Astrocyte (in vitro differentiated cells and primary cell): ENCODE measurements around the gene FCN2.

ENCODE experiments used
- CTCF ChIP-seq: IDR thresholded peaks from 2 replicates; pipeline ENCODE4 v1.5.1; 2011; ENCODE audit warnings: low read depth, mild to moderate bottlenecking, inconsistent platforms, low read length, moderate library complexity; ENCODE audit not compliant: insufficient read depth
- EZH2 ChIP-seq: IDR thresholded peaks from 2 replicates; pipeline ENCODE4 v1.6.1; 2012; ENCODE audit warnings: mild to moderate bottlenecking, low read length, inconsistent platforms; ENCODE audit not compliant: insufficient read depth

GRCh38 chr9:134895567-134895907, 14.9 kb downstream of the FCN2 start:
- no peak for TF ChIP-seq CTCF
- TF ChIP-seq EZH2 = no peak
